HG03460 (cell line): ENCODE results near the gene CDK12.
"Not testable (repeated sequence)": the region's sequence is repeated elsewhere in the genome, so short reads cannot be mapped to it uniquely, and the experiment has no call there.

ENCODE experiments used
- ATAC-seq: cut with Tn5 transposase; IDR thresholded peaks from one replicate; pipeline ENCODE4 v1.9.1; 2021; ENCODE audit not compliant: unreplicated experiment

Gene CDK12

GRCh38 chr17:39461113-39461925, at the start of gene CDK12:
Gene CDK12, plus strand, starts transcription at chr17:39461486. Its CDS starts 586 bp downstream, at chr17:39462072.
- peak; percentile 79 for ATAC-seq

DNA sequence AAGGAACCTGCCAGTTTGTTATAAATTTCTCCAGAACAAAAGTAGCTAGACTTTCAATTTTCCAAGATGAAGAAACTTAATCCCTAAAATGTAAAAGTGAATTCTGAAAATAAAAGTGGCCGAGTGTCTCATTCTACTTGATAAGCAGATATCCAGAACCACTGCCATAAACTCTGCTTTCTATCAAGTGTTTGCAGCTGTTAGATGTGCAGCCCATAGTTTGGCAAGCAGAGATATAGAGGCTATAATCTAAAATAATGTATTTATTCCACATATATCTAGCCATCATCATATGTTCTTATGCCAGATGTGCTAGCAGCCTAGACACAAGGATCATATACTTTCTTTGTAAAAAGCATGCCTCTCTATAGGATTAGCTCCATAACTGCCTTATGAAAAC, 45.1 kb upstream of the CDK12 start:
- no peak for ATAC-seq

- no peak for ATAC-seq
Observed at GRCh38 chr17:39429600-39429999, 31.7 kb upstream of the CDK12 start.

- ATAC-seq = not testable (repeated sequence)
Observed at GRCh38 chr17:39439868-39440267, 21.4 kb upstream of the CDK12 start.

DNA sequence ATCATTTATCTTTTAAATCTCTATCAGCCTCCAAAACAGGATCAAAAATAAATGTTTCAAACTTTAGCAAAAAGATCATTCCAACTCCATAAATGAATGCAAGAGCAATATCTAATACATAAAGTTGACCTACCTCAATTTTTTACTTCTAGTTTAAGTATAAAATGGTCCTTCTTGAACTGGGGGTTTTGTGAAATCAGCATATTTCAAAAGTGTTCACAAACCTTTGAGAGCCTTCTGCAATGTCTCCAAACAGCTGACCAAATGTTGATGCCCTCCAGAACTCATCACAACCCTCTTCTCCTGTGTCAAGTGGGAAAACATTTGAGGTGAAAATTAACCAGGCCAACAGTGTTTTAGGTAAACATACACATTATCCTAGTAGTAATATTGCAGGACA, 18.0 kb upstream of the CDK12 start:
- ATAC-seq = no peak

- ATAC-seq = no peak
Observed at GRCh38 chr17:39447561-39447960, 13.7 kb upstream of the CDK12 start.

DNA sequence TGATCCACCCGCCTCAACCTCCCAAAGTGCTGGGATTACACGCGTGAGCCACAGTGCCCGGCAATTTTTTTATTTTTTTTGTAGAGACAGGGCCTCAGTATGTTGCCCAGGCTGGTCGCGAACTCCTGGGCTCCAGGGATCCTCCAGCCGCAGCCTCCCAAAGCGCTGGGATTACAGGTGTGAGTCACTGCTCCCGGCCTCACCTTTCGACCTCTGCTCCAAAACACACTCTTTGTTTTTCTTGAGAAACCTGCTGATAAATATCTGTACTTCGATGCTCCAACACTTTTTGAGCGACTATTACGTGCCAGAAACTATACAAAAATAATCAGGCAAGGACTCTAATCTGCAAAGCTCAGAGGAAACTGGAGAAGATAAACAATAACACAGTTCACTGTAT, 11.2 kb upstream of the CDK12 start:
- no peak for ATAC-seq

GRCh38 chr17:39450847-39451581, 10.3 kb upstream of the CDK12 start, which contains the start of gene MED1:
Gene MED1, minus strand, starts transcription at chr17:39451263. Its CDS starts 201 bp downstream, at chr17:39451062.
- peak; percentile 98 for ATAC-seq

GRCh38 chr17:39455919-39456318, 5.4 kb upstream of the CDK12 start:
- ATAC-seq = no peak

DNA sequence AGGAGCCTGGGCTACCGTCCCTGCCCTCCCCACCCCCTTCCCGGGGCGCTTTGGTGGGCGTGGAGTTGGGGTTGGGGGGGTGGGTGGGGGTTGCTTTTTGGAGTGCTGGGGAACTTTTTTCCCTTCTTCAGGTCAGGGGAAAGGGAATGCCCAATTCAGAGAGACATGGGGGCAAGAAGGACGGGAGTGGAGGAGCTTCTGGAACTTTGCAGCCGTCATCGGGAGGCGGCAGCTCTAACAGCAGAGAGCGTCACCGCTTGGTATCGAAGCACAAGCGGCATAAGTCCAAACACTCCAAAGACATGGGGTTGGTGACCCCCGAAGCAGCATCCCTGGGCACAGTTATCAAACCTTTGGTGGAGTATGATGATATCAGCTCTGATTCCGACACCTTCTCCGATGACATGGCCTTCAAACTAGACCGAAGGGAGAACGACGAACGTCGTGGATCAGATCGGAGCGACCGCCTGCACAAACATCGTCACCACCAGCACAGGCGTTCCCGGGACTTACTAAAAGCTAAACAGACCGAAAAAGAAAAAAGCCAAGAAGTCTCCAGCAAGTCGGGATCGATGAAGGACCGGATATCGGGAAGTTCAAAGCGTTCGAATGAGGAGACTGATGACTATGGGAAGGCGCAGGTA, 762 bp downstream of the CDK12 start:
- no peak for ATAC-seq

- no peak for ATAC-seq
Observed at GRCh38 chr17:39462631-39463375, 1.5 kb downstream of the CDK12 start.

GRCh38 chr17:39464639-39465181, 3.4 kb downstream of the CDK12 start:
- not testable (repeated sequence) for ATAC-seq

GRCh38 chr17:39468610-39469009, 7.3 kb downstream of the CDK12 start:
- ATAC-seq = not testable (repeated sequence)

GRCh38 chr17:39473310-39473709, 12.0 kb downstream of the CDK12 start:
- ATAC-seq = no peak

DNA sequence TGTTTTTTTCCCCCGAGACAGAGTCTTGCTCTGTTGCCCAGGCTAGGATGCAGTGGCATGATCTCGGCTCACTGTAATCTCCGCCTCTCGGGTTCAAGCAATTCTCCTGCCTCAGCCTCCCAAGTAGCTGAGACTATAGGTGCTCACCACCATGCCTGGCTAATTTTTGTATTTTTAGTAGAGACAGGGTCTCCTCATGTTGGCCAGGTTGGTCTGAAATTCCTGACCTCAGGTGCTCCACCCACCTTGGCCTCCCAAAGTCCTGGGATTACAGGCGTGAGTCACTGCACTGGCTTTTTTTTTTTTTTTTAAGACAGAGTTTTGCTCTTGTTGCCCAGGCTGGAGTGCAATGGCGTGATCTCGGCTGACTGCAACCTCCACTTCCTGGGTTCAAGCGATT, 18.3 kb downstream of the CDK12 start:
- not testable (repeated sequence) for ATAC-seq

DNA sequence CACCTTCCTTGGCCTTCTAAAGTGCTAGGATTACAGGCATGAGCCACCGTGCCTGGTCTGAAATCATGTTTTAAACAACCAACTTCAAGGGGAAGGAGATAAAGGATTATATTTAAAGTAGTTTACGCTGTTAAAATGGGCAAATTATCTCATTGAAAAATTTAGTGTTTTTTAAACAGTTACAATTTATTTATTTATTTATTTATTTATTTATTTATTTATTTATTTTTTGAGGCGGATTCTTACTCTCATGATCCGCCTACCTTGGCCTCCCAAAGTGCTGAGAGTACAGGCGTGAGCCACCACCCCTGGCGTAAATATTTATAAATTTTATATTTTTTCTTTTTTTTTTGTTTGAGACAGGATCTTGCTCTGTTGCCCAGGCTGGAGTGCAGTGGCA, 22.2 kb downstream of the CDK12 start:
- no peak for ATAC-seq

DNA sequence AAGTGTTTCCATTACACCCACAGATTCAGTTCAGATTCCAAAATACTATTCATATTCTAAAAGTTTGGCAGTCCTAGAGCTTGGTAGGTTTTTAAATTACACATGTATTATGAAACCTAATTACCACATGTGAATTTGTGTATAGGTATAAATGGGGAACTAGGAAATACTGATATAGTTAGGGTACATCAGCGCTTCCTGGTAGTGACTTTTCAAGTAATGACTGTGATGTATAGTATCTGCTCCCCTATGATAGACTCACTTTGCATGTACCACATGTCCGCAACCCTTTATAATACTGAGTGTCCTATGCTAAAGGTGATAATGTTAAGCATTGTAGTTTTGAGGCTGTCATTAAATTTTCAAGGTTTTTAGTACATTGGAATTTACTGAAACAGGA, 22.9 kb downstream of the CDK12 start:
- peak; percentile 62 for ATAC-seq

DNA sequence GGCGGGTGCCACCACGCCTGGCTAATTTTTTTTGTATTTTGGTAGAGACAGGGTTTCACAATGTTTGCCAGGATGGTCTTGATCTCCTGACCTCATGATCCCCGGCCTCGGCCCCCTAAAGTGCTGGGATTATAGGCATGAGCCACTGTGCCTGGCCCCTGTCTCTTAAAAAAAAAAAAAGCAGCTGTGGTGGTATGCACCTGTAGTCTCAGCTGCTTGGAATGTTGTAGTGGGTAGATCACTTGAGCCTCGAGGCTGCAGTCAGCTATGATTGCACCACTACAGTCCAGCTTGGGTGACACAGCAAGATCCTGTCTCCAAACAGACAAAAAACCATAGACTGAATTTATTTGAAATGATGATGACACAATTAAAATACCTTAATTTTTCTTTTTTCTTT, 24.3 kb downstream of the CDK12 start:
- no peak for ATAC-seq

- ATAC-seq = no peak
Observed at GRCh38 chr17:39486242-39486641, 25.0 kb downstream of the CDK12 start.

DNA sequence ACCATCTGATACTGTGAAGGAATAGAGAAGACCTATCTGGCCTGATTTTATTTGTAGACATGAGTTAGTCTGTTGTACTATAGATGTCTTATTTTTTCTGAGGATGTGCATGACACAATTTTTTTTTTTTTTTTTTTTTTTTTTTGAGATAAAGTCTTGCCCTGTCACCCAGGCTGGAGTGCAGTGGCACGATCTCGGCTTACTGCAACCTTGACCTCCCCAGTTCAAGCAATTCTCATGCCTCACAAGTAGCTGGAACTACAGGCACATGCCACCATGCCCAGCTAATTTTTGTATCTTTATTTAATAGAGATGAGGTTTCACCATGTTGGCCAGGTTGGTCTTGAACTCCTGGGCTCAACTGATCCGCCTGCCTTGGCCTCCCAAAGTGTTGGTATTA, 26.2 kb downstream of the CDK12 start:
- not testable (repeated sequence) for ATAC-seq

DNA sequence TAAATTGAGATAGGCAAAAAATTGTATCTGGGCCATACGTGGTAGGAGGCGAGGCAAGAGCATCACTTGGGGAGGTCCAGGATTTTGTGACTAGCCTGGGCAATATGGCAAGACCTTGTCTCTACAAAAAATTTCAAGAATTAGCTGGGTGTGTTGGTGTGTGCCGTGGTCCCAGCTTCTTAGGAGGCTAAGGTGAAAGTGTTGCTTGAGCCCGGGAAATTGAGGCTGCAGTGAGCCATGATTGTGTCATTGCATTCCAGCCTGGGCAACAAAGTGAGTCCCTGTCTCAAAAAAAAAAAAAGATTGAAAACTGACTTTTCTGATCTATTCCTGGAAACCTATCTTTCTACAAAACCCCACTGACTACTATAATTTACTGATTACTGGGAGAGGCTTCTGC, 26.7 kb downstream of the CDK12 start:
- no peak for ATAC-seq
